CD14-positive monocyte (primary cell): ENCODE data around the gene ABI2. TPM values are rescaled to one million over a fixed set of nuclear protein-coding genes. Genes with fewer than 3 reads are reported as not detected.

Experiments
- DNase-seq, 3 donors: peaks; one replicate each; pipeline ENCODE4 v3.0.0-alpha.2; 2011 to 2022
- H2AFZ ChIP-seq: 2 replicates; pipeline ENCODE4 v1.6.0; 2012; ENCODE audit warnings: mild to moderate bottlenecking, low read depth, low read length, inconsistent platforms; ENCODE audit not compliant: insufficient read depth, poor library complexity, severe bottlenecking
- H3K27ac ChIP-seq, 2 donors: 1 replicate in 1 of 2; 2 replicates in 1 of 2; pipeline ENCODE4 v1.5.1; 2012 to 2013; ENCODE audit warnings: low read length in 2 of 2, control low read depth in 1 of 2, inconsistent platforms in 1 of 2, low read depth in 1 of 2, mild to moderate bottlenecking in 1 of 2
- H3K27me3 ChIP-seq, 2 donors: one replicate each; pipeline versions ENCODE4 v1.6.0 to v1.6.1; 2011 to 2013; ENCODE audit warnings: low read length in 2 of 2; ENCODE audit not compliant: control insufficient read depth in 2 of 2, insufficient read depth in 2 of 2
- H3K36me3 ChIP-seq, 2 donors: replicated peaks in 1 of 2; 1 replicate in 1 of 2; 2 replicates in 1 of 2; pipeline versions ENCODE4 v1.5.1 to v1.6.1; 2012 to 2013; ENCODE audit warnings: low read length in 2 of 2, control low read depth in 1 of 2, inconsistent platforms in 1 of 2, mild to moderate bottlenecking in 1 of 2; ENCODE audit not compliant: insufficient read depth in 2 of 2, control insufficient read depth in 1 of 2
- H3K4me1 ChIP-seq, 2 donors: 1 replicate in 1 of 2; 2 replicates in 1 of 2; pipeline versions ENCODE4 v1.5.1 to v1.6.1; 2012 to 2013; ENCODE audit warnings: low read length in 2 of 2, control low read depth in 1 of 2, inconsistent platforms in 1 of 2, mild to moderate bottlenecking in 1 of 2, moderate library complexity in 1 of 2; ENCODE audit not compliant: insufficient read depth in 2 of 2, control insufficient read depth in 1 of 2
- H3K4me2 ChIP-seq: replicated peaks from 2 replicates; pipeline ENCODE3; 2012; ENCODE audit warnings: low read length, moderate library complexity, mild to moderate bottlenecking; ENCODE audit not compliant: poor library complexity, severe bottlenecking; ENCODE audit errors: extremely low read depth
- H3K4me3 ChIP-seq, 3 experiments: fragments of 200-600 bp in 1 of 3; sonication (generic) in 1 of 3; replicated peaks in 1 of 3; 1 replicate in 2 of 3; 2 replicates in 1 of 3; pipeline ENCODE4 v1.5.1; 2011 to 2013; ENCODE audit warnings: low read length in 3 of 3, mild to moderate bottlenecking in 3 of 3, control low read depth in 2 of 3, low read depth in 2 of 3, inconsistent platforms in 1 of 3, moderate library complexity in 1 of 3
- H3K79me2 ChIP-seq: 2 replicates; pipeline ENCODE4 v1.6.0; 2012; ENCODE audit warnings: mild to moderate bottlenecking, control low read depth, inconsistent platforms, low read length, moderate library complexity; ENCODE audit not compliant: insufficient read depth
- H3K9ac ChIP-seq: 2 replicates; pipeline ENCODE4 v1.6.0; 2017; ENCODE audit warnings: low read length, mild to moderate bottlenecking; ENCODE audit not compliant: insufficient read depth, poor library complexity, severe bottlenecking
- H3K9me3 ChIP-seq, 2 donors: replicated peaks in 1 of 2; 1 replicate in 1 of 2; 2 replicates in 1 of 2; pipeline versions ENCODE4 v1.5.1 to v1.6.1; 2012 to 2013; ENCODE audit warnings: low read length in 2 of 2, control low read depth in 1 of 2; ENCODE audit not compliant: control insufficient read depth in 1 of 2, insufficient read depth in 1 of 2
- H4K20me1 ChIP-seq: 2 replicates; pipeline ENCODE4 v1.6.0; 2012; ENCODE audit warnings: mild to moderate bottlenecking, low read length, control low read depth, moderate library complexity; ENCODE audit not compliant: insufficient read depth
- H3K27ac Mint-ChIP-seq, 7 donors: one replicate each; pipeline ENCODE4 v1.8.0; 2020; ENCODE audit warnings: mild to moderate bottlenecking in 7 of 7, mixed read lengths in 7 of 7, moderate library complexity in 6 of 7, inconsistent platforms in 2 of 7
- H3K27me3 Mint-ChIP-seq, 3 donors: one replicate each; pipeline ENCODE4 v1.8.0; 2021 to 2022; ENCODE audit warnings: low read depth in 3 of 3, mild to moderate bottlenecking in 3 of 3, mixed read lengths in 3 of 3, moderate library complexity in 3 of 3, inconsistent platforms in 1 of 3
- H3K36me3 Mint-ChIP-seq, 2 donors: one replicate each; pipeline ENCODE4 v1.8.0; 2020; ENCODE audit warnings: mixed read lengths in 2 of 2, inconsistent platforms in 1 of 2, mild to moderate bottlenecking in 1 of 2
- H3K4me1 Mint-ChIP-seq: one replicate; pipeline ENCODE4 v1.8.0; 2020; ENCODE audit warnings: mild to moderate bottlenecking, mixed read lengths
- H3K4me3 Mint-ChIP-seq, 2 donors: one replicate each; pipeline ENCODE4 v1.8.0; 2020; ENCODE audit warnings: mild to moderate bottlenecking in 2 of 2, mixed read lengths in 2 of 2, moderate library complexity in 1 of 2
- H3K9me3 Mint-ChIP-seq, 7 donors: one replicate each; pipeline ENCODE4 v1.8.0; 2020 to 2022; ENCODE audit warnings: mixed read lengths in 7 of 7, mild to moderate bottlenecking in 6 of 7, moderate library complexity in 6 of 7, inconsistent platforms in 2 of 7
- CTCF ChIP-seq: fragments of 200-600 bp; IDR thresholded peaks from one replicate; pipeline ENCODE4 v1.8.0; 2022; ENCODE audit warnings: antibody characterized with exemption, mild to moderate bottlenecking
- WGBS: methylation state at CpG from one replicate; pipeline ENCODE4 v1.1.5; 2013; ENCODE audit warnings: missing lambda C conversion rate; ENCODE audit not compliant: insufficient coverage; 5-methylcytosine and 5-hydroxymethylcytosine counted together
- intact Hi-C, 2 donors: fragments of 100-400 bp; cut with micrococcal nuclease; formaldehyde crosslinking; loops; one replicate each; pipeline versions ENCODE4 v1.15.0 to v1.15.1; 2023
- polyA plus RNA-seq, 3 donors: library from polyadenylated mRNA; depleted of rRNA in 1 of 3; unstranded in 2 of 3; stranded (reverse) in 1 of 3; fragments of 300-500 nt in 2 of 3; fragments of >200 nt in 1 of 3; fragmentation: Illumina TruSeq in 2 of 3; gene quantifications; 1 replicate in 2 of 3; 2 replicates in 1 of 3; pipeline ENCODE4 v1.2.3, GENCODE V29; 2012 to 2021

The ABI2 gene
- polyA plus RNA-seq, 3 donors = 6.1 to 9.2 (median 7.1) TPM

- H3K27ac Mint-ChIP-seq = no peak overlapping the region
- no peak for TF ChIP-seq CTCF
- Histone ChIP-seq H3K4me1 (no peaks in the 10 kb centered on the region), H3K9ac (no peak overlapping the region), H4K20me1 (no peaks in the 10 kb centered on the region), H3K79me2 (no peaks in the 10 kb centered on the region), H3K36me3 (no peaks in the 10 kb centered on the region), H3K4me3 (no peak overlapping the region), H3K27me3 (no peaks in the 10 kb centered on the region), H3K9me3 (no peaks in the 10 kb centered on the region), H3K4me2 (no peak overlapping the region), H2AFZ (no peak overlapping the region), H3K27ac (no peak overlapping the region)
- intact Hi-C loops = no loop called here
- DNase-seq = no peak
- peaks cover 7% of the 10 kb centered on the region in 2 donors for H3K36me3 Mint-ChIP-seq
- H3K4me3 Mint-ChIP-seq = no peak overlapping the region
- H3K4me1 Mint-ChIP-seq = no peaks in the 10 kb centered on the region
- H3K9me3 Mint-ChIP-seq = no peaks in the 10 kb centered on the region
- peaks cover 0 to 1% (median 1%) of the 10 kb centered on the region in 3 donors for H3K27me3 Mint-ChIP-seq
Measured at GRCh38 chr2:203407496-203407895, 79.3 kb downstream of the ABI2 start.

- Mint-ChIP-seq H3K36me3 (peaks cover 10 to 15% of the 10 kb centered on the region in 2 donors), H3K9me3 (peaks cover 0 to 5% (median 1%) of the 10 kb centered on the region in 7 donors), H3K27me3 (peaks cover 0 to 1% (median 0%) of the 10 kb centered on the region in 3 donors), H3K4me3 (no peak overlapping the region), H3K27ac (no peak overlapping the region), H3K4me1 (no peaks in the 10 kb centered on the region)
- no peaks in the 10 kb centered on the region for H3K4me1 ChIP-seq
- no peaks in the 10 kb centered on the region for H3K9me3 ChIP-seq
- no peaks in the 10 kb centered on the region for H3K27me3 ChIP-seq
- 80% methylated on average over 1 of the region's 7 CpGs for WGBS
- H2AFZ ChIP-seq = no peak overlapping the region
- H3K27ac ChIP-seq = no peak overlapping the region
- no peak overlapping the region for H3K4me2 ChIP-seq
- H3K79me2 ChIP-seq = no peaks in the 10 kb centered on the region
- no peak for DNase-seq
- H4K20me1 ChIP-seq = no peaks in the 10 kb centered on the region
- no peak for TF ChIP-seq CTCF
- H3K36me3 ChIP-seq = peaks cover 0 to 7% of the 10 kb centered on the region in 2 donors
- intact Hi-C loops = no loop called here
- H3K4me3 ChIP-seq = no peak overlapping the region
- H3K9ac ChIP-seq = no peak overlapping the region
Measured at GRCh38 chr2:203412546-203413331, 84.5 kb downstream of the ABI2 start.
